Measurements from ENCODE around the gene PHOX2A. TPM values are rescaled to one million over a fixed set of nuclear protein-coding genes. Genes with fewer than 3 reads are reported as not detected.
A peak's percentile ranks its signal among the peaks of the same experiment; 100 is the strongest.

The PHOX2A gene
- total and polyA plus RNA-seq, 2 donors: 0.90 to 1.1 TPM

DNA sequence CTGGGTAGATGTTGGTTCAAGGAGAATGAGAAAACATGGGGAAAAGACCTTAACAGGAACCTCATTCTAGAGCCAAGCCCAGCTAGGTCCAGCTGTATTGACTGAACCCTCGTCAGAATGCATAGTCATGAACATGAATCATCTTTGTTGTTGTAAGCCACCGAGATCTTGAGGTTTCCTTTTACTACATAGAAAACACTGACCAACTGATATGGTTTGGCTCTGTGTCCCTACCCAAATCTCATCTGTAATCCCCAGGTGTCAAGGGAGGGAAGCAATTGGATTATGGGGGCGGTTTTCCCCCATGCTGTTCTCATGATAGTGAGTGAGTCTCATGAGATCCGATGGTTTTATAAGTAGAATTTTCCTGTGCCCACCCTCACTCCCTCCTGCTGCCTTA, 19.4 kb upstream of the PHOX2A start:
- H3K4me1 ChIP-seq (ENCODE audit: insufficient read depth): no peaks in the 10 kb centered on the region
- no peaks in the 10 kb centered on the region for H3K36me3 ChIP-seq (ENCODE audit: insufficient read depth)
- no peak for DNase-seq (ENCODE audit: extremely low spot score)
- WGBS: 64% methylated on average over 4 of the region's 4 CpGs
- no peak overlapping the region for H3K4me3 ChIP-seq (ENCODE audit: low read depth, low read length)
- no peak overlapping the region for H3K27ac ChIP-seq (ENCODE audit: low read depth)

DNA sequence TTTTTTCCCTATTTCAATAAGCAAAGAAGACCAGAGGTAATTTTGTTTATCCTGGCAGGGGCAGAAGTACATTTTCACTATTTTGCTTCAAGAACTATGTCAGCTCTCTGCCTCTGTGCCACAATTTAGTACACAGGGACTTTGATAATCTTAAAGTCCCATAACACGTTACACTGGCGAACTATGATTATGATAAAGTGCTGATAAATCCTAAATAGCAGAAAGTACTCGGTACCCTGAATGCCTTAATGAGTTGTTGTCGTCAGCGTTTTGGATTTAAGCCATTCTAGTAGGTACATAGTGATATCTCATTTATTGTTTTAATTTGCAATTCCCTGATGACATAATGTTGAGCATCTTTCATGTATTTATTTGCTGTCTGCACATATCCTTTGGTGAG, 16.6 kb upstream of the PHOX2A start:
- Histone ChIP-seq H3K27ac (ENCODE audit: low read depth) (no peak overlapping the region), H3K4me1 (ENCODE audit: insufficient read depth) (no peaks in the 10 kb centered on the region), H3K36me3 (ENCODE audit: insufficient read depth) (no peaks in the 10 kb centered on the region), H3K4me3 (ENCODE audit: low read depth, low read length) (no peak overlapping the region)
- 42% methylated on average over 5 of the region's 5 CpGs for WGBS
- DNase-seq (ENCODE audit: extremely low spot score): no peak

- 86% methylated on average over 2 of the region's 2 CpGs for WGBS
- Histone ChIP-seq H3K4me1 (ENCODE audit: insufficient read depth) (no peaks in the 10 kb centered on the region), H3K4me3 (ENCODE audit: low read depth, low read length) (no peak overlapping the region), H3K27ac (ENCODE audit: low read depth) (no peak overlapping the region), H3K36me3 (ENCODE audit: insufficient read depth) (no peaks in the 10 kb centered on the region)
- no peak for DNase-seq (ENCODE audit: extremely low spot score)
These were observed 15.5 kb upstream of the PHOX2A start for GRCh38 chr11:72259490-72259889.

DNA sequence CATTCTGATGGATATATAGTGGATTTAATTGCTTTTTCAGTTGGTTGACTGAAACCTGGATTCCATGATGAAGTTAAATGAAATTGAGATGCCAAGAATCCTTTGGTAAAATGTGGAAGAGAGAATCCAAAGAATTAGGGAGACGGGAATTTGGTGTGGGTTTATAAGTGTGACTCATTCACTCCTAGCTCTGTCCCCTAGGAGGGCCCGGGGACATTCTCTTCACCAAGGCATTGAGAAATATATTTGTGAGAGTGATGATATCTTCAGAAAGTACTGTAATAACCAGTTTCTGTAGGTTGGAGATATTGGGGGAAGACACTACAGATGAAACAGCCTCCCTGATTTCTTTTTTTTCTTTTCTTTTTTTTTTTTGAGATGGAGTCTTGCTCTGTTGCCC, 13.6 kb upstream of the PHOX2A start:
- DNase-seq (ENCODE audit: extremely low spot score): no peak
- 73% methylated on average over 2 of the region's 2 CpGs for WGBS
- Histone ChIP-seq H3K27ac (ENCODE audit: low read depth) (no peak overlapping the region), H3K4me3 (ENCODE audit: low read depth, low read length) (no peak overlapping the region), H3K4me1 (ENCODE audit: insufficient read depth) (no peaks in the 10 kb centered on the region), H3K36me3 (ENCODE audit: insufficient read depth) (no peaks in the 10 kb centered on the region)

- no peaks in the 10 kb centered on the region for H3K4me1 ChIP-seq (ENCODE audit: insufficient read depth)
- H3K27ac ChIP-seq (ENCODE audit: low read depth): no peak overlapping the region
- no peak overlapping the region for H3K4me3 ChIP-seq (ENCODE audit: low read depth, low read length)
- H3K36me3 ChIP-seq (ENCODE audit: insufficient read depth): no peaks in the 10 kb centered on the region
- 88% methylated on average over 5 of the region's 5 CpGs for WGBS
- DNase-seq (ENCODE audit: extremely low spot score): no peak
These were observed 10.5 kb upstream of the PHOX2A start for GRCh38 chr11:72254299-72254993.

DNA sequence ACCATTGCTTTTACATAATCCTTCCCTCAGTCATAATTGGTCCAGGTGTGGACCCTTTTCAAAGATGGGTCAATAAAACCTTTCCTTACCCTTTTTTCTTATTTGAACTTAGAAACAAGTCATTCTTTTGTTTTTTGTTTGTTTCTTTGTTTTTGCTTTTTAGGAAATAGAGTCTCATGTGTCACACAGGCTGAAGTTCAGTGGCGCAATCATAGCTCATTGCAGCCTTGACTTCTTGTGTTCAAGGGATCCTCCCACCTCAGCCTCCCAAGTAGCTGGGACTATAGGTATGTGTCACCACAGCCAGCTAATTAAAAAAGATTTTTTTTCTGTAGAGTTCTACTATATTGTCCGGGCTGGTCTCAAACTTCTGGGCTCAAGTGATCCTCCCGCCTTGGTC, 9.4 kb upstream of the PHOX2A start:
- DNase-seq (ENCODE audit: extremely low spot score): no peak
- Histone ChIP-seq H3K4me1 (ENCODE audit: insufficient read depth) (no peaks in the 10 kb centered on the region), H3K4me3 (ENCODE audit: low read depth, low read length) (no peak overlapping the region), H3K36me3 (ENCODE audit: insufficient read depth) (no peaks in the 10 kb centered on the region), H3K27ac (ENCODE audit: low read depth) (no peak overlapping the region)
- 93% methylated on average over 3 of the region's 3 CpGs for WGBS

DNA sequence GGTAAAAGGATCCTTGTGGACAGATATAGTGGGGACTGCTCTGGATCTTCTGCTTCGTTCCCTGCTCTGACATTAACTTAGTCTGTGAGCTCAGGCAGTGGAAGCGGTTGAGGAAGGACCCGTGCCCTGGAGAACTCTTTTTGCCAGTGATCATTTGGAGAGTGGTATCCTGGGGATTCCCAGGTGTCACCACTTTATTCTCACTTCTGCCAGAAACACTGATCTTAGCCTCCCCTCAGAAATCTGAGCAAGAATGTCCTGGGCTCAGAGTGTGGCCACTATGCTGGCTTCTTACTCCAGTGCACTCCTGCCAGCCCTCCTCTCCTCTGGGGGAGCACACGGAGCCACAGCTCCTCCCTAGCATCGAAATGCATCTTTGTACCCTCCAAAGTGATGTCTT, 7.6 kb upstream of the PHOX2A start:
- H3K4me3 ChIP-seq (ENCODE audit: low read depth, low read length): no peak overlapping the region
- H3K4me1 ChIP-seq (ENCODE audit: insufficient read depth): no peaks in the 10 kb centered on the region
- 75% methylated on average over 5 of the region's 5 CpGs for WGBS
- H3K27ac ChIP-seq (ENCODE audit: low read depth): no peak overlapping the region
- no peaks in the 10 kb centered on the region for H3K36me3 ChIP-seq (ENCODE audit: insufficient read depth)
- no peak for DNase-seq (ENCODE audit: extremely low spot score)

DNA sequence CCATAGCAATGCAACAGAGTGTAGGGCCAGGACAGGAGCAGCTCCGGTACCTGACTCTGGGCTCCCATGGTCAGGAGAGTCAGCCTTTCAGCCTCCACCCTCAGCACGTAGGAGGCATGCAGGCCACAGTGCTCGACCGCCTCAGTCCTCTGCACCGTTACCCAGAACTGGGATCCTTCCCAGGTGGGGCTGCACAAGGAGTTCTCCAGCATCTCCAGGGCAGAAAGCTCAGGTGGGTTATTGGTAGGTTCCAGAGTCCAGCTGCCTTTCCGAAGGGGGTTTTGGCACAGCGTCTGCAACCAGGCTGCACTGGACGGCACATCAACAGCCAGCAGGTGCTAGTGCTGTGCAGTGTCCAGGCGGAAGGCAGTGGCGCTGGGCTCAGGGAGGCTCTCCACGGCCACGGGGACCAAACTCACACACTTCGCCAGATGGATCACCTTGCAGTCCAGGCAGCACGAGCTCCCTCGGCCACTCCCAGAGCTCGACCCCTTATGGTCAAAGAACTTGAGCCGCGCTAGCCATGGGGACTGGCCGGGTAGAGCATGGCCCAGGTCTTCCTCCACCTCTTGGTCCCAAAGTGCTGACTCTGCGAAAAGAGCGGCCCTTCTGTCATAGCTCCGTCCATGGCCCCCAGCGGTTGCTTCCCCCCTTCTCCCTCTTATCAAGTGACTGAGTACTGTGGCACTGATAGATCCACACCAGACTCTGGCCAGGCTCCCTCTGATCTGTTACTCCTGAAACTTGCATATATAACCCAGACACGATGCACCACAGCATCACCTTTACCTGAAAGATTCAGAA, 6.9 kb upstream of the PHOX2A start:
- Histone ChIP-seq H3K36me3 (ENCODE audit: insufficient read depth) (no peaks in the 10 kb centered on the region), H3K27ac (ENCODE audit: low read depth) (no peak overlapping the region), H3K4me1 (ENCODE audit: insufficient read depth) (no peaks in the 10 kb centered on the region), H3K4me3 (ENCODE audit: low read depth, low read length) (no peak overlapping the region)
- WGBS: 85% methylated on average over 24 of the region's 24 CpGs
- DNase-seq (ENCODE audit: extremely low spot score): no peak

DNA sequence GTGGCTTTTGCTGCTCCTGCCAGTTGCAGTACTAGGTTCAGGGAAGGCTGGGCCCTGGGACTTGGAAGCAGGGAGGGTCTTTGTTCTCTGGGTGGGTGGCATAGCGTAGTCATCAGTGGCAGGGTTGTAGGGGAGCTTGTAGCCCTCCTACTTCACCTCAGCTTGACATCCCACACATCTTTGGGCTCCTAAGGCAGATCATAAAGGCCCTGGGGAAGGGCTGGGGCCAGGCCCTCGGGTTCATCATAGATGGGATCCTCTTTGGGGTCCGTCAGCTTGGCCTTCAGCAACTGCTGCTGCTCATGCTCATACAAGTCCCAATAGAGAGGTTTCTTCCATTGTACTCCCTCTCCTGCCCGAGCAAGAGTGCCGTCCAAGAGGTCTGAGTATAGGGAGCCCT, 6.0 kb upstream of the PHOX2A start:
- H3K4me3 ChIP-seq (ENCODE audit: low read depth, low read length): no peak overlapping the region
- no peaks in the 10 kb centered on the region for H3K4me1 ChIP-seq (ENCODE audit: insufficient read depth)
- no peak overlapping the region for H3K27ac ChIP-seq (ENCODE audit: low read depth)
- 87% methylated on average over 5 of the region's 5 CpGs for WGBS
- no peaks in the 10 kb centered on the region for H3K36me3 ChIP-seq (ENCODE audit: insufficient read depth)
- no peak for DNase-seq (ENCODE audit: extremely low spot score)

DNA sequence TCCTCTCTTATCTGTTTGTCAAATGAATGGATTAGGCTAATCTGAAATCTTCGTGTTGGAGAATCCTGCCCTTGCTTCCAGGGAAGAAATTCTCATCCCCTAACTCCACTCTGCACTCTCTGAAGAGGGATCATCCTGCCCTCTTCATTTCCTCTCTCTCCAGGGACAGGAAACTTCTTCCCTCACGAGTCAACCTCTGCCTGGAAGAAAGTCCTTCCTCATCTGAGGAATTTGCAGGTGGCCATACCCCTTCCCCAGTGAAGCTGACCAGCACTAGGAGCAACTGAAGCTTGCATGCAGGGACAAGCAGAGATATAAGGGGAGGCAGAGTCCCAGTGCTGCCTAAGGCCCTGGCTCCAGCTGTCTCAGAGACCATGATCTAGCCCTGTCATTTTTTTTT, 3.6 kb upstream of the PHOX2A start:
- Histone ChIP-seq H3K4me3 (ENCODE audit: low read depth, low read length) (no peak overlapping the region), H3K36me3 (ENCODE audit: insufficient read depth) (no peaks in the 10 kb centered on the region), H3K4me1 (ENCODE audit: insufficient read depth) (no peaks in the 10 kb centered on the region), H3K27ac (ENCODE audit: low read depth) (no peak overlapping the region)
- 34% methylated on average over 2 of the region's 2 CpGs for WGBS
- DNase-seq (ENCODE audit: extremely low spot score): no peak

- Histone ChIP-seq H3K27ac (ENCODE audit: low read depth) (no peak overlapping the region), H3K36me3 (ENCODE audit: insufficient read depth) (no peaks in the 10 kb centered on the region), H3K4me3 (ENCODE audit: low read depth, low read length) (no peak overlapping the region), H3K4me1 (ENCODE audit: insufficient read depth) (peaks cover 2% of the 10 kb centered on the region)
- no peak for DNase-seq (ENCODE audit: extremely low spot score)
- 16% methylated on average over 19 of the region's 19 CpGs for WGBS
These were observed 1.4 kb upstream of the PHOX2A start for GRCh38 chr11:72245263-72245816.

DNA sequence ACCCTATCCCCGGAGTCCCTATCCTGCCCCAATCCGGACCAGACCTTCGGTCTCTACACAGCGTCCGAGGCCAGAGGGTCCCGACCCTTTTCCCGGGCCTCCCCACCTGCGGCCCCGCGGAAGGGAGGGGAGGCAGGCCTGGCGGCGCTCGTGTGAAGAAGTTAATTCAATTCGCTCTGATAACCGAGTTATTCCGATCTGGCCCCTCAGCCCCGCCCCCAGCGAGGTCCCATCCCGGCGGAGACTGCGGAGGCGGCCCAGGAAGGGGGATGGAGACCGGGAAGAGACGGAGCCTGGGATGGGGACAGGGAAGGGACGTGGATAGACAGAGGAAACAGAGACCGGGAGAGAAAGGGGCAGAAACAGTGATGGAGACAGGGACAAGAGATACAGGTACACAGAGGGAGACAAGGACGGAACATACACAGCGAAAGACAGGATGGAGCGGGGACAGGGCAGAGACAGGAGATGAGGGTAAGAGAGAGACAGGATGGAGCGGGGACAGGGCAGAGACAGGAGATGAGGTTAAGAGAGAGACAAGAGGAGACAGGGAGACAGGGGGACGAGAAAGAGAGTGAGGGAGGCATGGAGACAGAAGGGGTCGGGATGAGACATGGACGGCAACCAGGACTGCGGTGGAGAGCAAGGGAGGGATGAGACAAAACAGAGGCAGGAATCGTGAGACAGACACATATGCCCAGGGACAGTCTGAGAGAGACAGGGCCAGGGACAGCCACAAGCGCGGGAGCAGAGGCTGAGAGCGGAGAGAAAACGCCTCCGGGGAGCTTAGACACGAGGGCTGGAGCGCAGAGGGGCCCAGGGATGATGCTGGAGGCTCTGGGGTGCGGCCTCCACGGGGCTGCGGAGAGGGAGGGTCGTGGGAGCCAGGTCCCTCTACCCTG, 636 bp upstream of the PHOX2A start:
- WGBS: 6% methylated on average over 46 of the region's 46 CpGs
- no peak overlapping the region for H3K27ac ChIP-seq (ENCODE audit: low read depth)
- H3K36me3 ChIP-seq (ENCODE audit: insufficient read depth): no peaks in the 10 kb centered on the region
- DNase-seq (ENCODE audit: extremely low spot score): no peak
- peak overlapping the region; percentile 17 for H3K4me3 ChIP-seq (ENCODE audit: low read depth, low read length)
- peaks cover 2% of the 10 kb centered on the region for H3K4me1 ChIP-seq (ENCODE audit: insufficient read depth)

DNA sequence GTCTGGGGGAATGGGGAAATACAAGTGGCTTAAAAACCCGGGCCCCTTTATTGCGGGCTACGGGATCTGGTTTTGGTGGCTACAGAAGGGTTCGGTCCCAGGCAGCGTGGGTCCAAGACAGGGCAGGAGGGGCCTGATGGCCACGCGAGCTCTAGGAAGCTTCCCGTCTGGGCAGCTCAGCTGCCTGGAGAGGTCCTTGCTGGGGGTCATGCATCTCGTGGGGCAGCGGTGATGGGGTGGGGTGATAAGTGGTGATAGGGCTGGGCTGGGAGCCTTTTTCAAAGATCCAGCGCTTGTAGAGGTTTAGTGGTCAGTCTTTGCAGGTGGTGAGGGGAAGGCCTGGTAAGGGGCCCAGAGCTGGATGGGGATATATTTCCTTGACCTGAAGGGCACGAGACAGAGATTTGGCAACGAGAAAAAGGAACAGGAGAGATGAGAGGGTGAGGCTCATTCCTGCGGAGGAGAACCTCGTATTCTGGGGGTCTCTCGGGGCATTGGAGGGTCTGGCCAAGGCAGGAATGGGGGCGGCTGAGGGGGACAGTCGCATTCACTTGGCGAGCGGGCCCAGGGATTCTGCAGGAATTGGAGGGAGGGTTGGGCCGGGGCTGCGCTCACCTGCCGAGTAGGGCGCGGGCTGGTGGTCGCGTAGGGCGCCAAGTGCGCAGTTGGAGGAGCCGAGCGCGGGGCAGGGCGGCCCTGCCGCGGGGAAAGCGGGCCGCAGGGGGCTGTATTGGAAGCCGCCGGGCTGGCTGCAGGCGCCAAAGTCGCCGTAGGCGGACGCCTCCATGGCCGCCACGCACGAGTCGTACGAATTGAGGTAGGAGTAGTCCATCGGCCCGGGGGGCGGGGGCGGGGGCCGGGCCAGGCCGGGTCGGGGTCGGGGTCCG, 560 bp downstream of the PHOX2A start:
- peak overlapping the region; percentile 17 for H3K4me3 ChIP-seq (ENCODE audit: low read depth, low read length)
- WGBS: 23% methylated on average over 58 of the region's 58 CpGs
- peaks cover 2% of the 10 kb centered on the region for H3K4me1 ChIP-seq (ENCODE audit: insufficient read depth)

More for the DNA sequence above, 560 bp downstream of the PHOX2A start:
- DNase-seq (ENCODE audit: extremely low spot score): no peak
- Histone ChIP-seq H3K36me3 (ENCODE audit: insufficient read depth) (no peaks in the 10 kb centered on the region), H3K27ac (ENCODE audit: low read depth) (no peak overlapping the region)
